SJSA1 (cell line): ENCODE measurements around the gene MAGEB17. TPM values are rescaled to one million over a fixed set of nuclear protein-coding genes. Genes with fewer than 3 reads are reported as not detected.
"Not testable (repeated sequence)": the region's sequence is repeated elsewhere in the genome, so short reads cannot be mapped to it uniquely, and the experiment has no call there.

Experiments
- DNase-seq, 2 experiments: peaks; one replicate each; pipeline ENCODE4 v3.0.0-alpha.2; 2015 to 2020; ENCODE audit warnings: low spot score in 2 of 2, low read depth in 1 of 2
- H3K27ac ChIP-seq: fragments of 250-450 bp; sonication (Bioruptor Pico); 2 replicates; pipeline ENCODE4 v1.5.1; 2020; ENCODE audit warnings: mild to moderate bottlenecking, moderate library complexity
- H3K27me3 ChIP-seq: fragments of 250-450 bp; sonication (Bioruptor Pico); replicated peaks from 2 replicates; pipeline ENCODE4 v1.5.1; 2020; ENCODE audit warnings: mild to moderate bottlenecking, moderate library complexity
- H3K36me3 ChIP-seq: fragments of 250-450 bp; sonication (Bioruptor Pico); 2 replicates; pipeline ENCODE4 v1.5.1; 2020; ENCODE audit warnings: mild to moderate bottlenecking
- H3K4me1 ChIP-seq: fragments of 250-450 bp; sonication (Bioruptor Pico); replicated peaks from 2 replicates; pipeline ENCODE4 v1.6.1; 2021; ENCODE audit warnings: mild to moderate bottlenecking
- H3K4me3 ChIP-seq: fragments of 250-450 bp; sonication (Bioruptor Pico); 2 replicates; pipeline ENCODE4 v1.5.1; 2020; ENCODE audit warnings: mild to moderate bottlenecking
- H3K9me3 ChIP-seq: fragments of 250-450 bp; sonication (Bioruptor Pico); replicated peaks from 2 replicates; pipeline ENCODE4 v1.5.1; 2020; ENCODE audit warnings: mild to moderate bottlenecking
- total RNA-seq: library from RNA; depleted of rRNA; stranded (reverse); fragments of >200 nt; shearing (Covaris generic); gene quantifications from 2 replicates; pipeline ENCODE4 v1.2.3, GENCODE V29; 2014

MAGEB17 gene
- total RNA-seq, 1 experiment from 2014 or later = 0.11 TPM

- no peak overlapping the region for H3K4me3 ChIP-seq
- H3K9me3 ChIP-seq = no peaks in the 10 kb centered on the region
- DNase-seq = no peak
- no peak overlapping the region for H3K27ac ChIP-seq
- no peaks in the 10 kb centered on the region for H3K36me3 ChIP-seq
- no peaks in the 10 kb centered on the region for H3K4me1 ChIP-seq
- H3K27me3 ChIP-seq = no peaks in the 10 kb centered on the region
Observed at GRCh38 chrX:16171944-16172343, 4.7 kb downstream of the MAGEB17 start.

- Histone ChIP-seq H3K4me3 (no peak overlapping the region), H3K27me3 (no peaks in the 10 kb centered on the region), H3K9me3 (no peaks in the 10 kb centered on the region), H3K36me3 (no peaks in the 10 kb centered on the region), H3K4me1 (no peaks in the 10 kb centered on the region), H3K27ac (no peak overlapping the region)
- no peak for DNase-seq
Observed at GRCh38 chrX:16172391-16172790, 5.1 kb downstream of the MAGEB17 start.

GRCh38 chrX:16175329-16176061 is 8.2 kb downstream of the MAGEB17 start:
- Histone ChIP-seq H3K27me3 (no peaks in the 10 kb centered on the region), H3K27ac (no peak overlapping the region), H3K36me3 (no peaks in the 10 kb centered on the region), H3K9me3 (no peaks in the 10 kb centered on the region), H3K4me3 (no peak overlapping the region), H3K4me1 (no peaks in the 10 kb centered on the region)
- no peak for DNase-seq

GRCh38 chrX:16177260-16177659 is 10.0 kb downstream of the MAGEB17 start:
- H3K27ac ChIP-seq = no peak overlapping the region
- no peaks in the 10 kb centered on the region for H3K36me3 ChIP-seq
- no peaks in the 10 kb centered on the region for H3K27me3 ChIP-seq
- H3K4me3 ChIP-seq = no peak overlapping the region
- no peaks in the 10 kb centered on the region for H3K4me1 ChIP-seq
- H3K9me3 ChIP-seq = no peaks in the 10 kb centered on the region
- no peak for DNase-seq

GRCh38 chrX:16183843-16184242 is 16.6 kb downstream of the MAGEB17 start:
- not testable (repeated sequence) for H3K9me3 ChIP-seq, H3K36me3 ChIP-seq, H3K27me3 ChIP-seq, H3K4me3 ChIP-seq, DNase-seq, H3K27ac ChIP-seq
- peaks cover 37% of the 10 kb centered on the region for H3K4me1 ChIP-seq

- DNase-seq = peak; percentile 57 to 68
- no peak overlapping the region for H3K4me3 ChIP-seq
- peaks cover 38% of the 10 kb centered on the region for H3K4me1 ChIP-seq
- no peaks in the 10 kb centered on the region for H3K36me3 ChIP-seq
- no peaks in the 10 kb centered on the region for H3K27me3 ChIP-seq
- H3K27ac ChIP-seq = peak overlapping the region; percentile 95
- peaks cover 2% of the 10 kb centered on the region; the same call in 1 of the 2 replicates for H3K9me3 ChIP-seq
Observed at GRCh38 chrX:16185725-16186136, 18.4 kb downstream of the MAGEB17 start.

GRCh38 chrX:16186380-16187007 is 19.2 kb downstream of the MAGEB17 start:
- Histone ChIP-seq H3K4me1 (peaks cover 42% of the 10 kb centered on the region), H3K4me3 (no peak overlapping the region), H3K9me3 (peaks cover 2% of the 10 kb centered on the region; the same call in 1 of the 2 replicates), H3K36me3 (no peaks in the 10 kb centered on the region), H3K27me3 (no peaks in the 10 kb centered on the region), H3K27ac (peak overlapping the region; percentile 95)
- no peak for DNase-seq

- peak in 1 of 2 experiments; percentile 5 for DNase-seq
Observed at GRCh38 chrX:16187024-16187760, 19.9 kb downstream of the MAGEB17 start.

GRCh38 chrX:16188687-16189086 is 21.4 kb downstream of the MAGEB17 start:
- Histone ChIP-seq H3K4me3 (no peak overlapping the region), H3K27ac (no peak overlapping the region), H3K27me3 (no peaks in the 10 kb centered on the region), H3K9me3 (peaks cover 2% of the 10 kb centered on the region; the same call in 1 of the 2 replicates), H3K4me1 (peaks cover 47% of the 10 kb centered on the region), H3K36me3 (no peaks in the 10 kb centered on the region)
- DNase-seq = no peak

More at GRCh38 chrX:16187024-16187760, 19.9 kb downstream of the MAGEB17 start:
- Histone ChIP-seq H3K36me3 (no peaks in the 10 kb centered on the region), H3K4me1 (peaks cover 47% of the 10 kb centered on the region), H3K9me3 (peaks cover 2% of the 10 kb centered on the region; the same call in 1 of the 2 replicates), H3K27me3 (no peaks in the 10 kb centered on the region), H3K4me3 (no peak overlapping the region), H3K27ac (peak overlapping the region; percentile 95; the same call in 1 of the 2 replicates)

- Histone ChIP-seq H3K36me3 (no peaks in the 10 kb centered on the region), H3K4me3 (no peak overlapping the region), H3K9me3 (no peaks in the 10 kb centered on the region), H3K4me1 (peaks cover 28% of the 10 kb centered on the region), H3K27ac (no peak overlapping the region), H3K27me3 (no peaks in the 10 kb centered on the region)
- DNase-seq = no peak
Observed at GRCh38 chrX:16191605-16192004, 24.3 kb downstream of the MAGEB17 start.

GRCh38 chrX:16196829-16197228 is 29.5 kb downstream of the MAGEB17 start:
- Histone ChIP-seq H3K4me1 (peaks cover 2% of the 10 kb centered on the region; the same call in 1 of the 2 replicates), H3K36me3 (no peaks in the 10 kb centered on the region), H3K27me3 (no peaks in the 10 kb centered on the region), H3K9me3 (no peaks in the 10 kb centered on the region), H3K27ac (no peak overlapping the region), H3K4me3 (no peak overlapping the region)
- no peak for DNase-seq

- Histone ChIP-seq H3K27me3 (no peaks in the 10 kb centered on the region), H3K4me1 (no peaks in the 10 kb centered on the region), H3K9me3 (no peaks in the 10 kb centered on the region), H3K36me3 (no peaks in the 10 kb centered on the region), H3K4me3 (no peak overlapping the region), H3K27ac (no peak overlapping the region)
- no peak for DNase-seq
Observed at GRCh38 chrX:16199343-16199742, 32.1 kb downstream of the MAGEB17 start.

- Histone ChIP-seq H3K4me1 (no peaks in the 10 kb centered on the region), H3K27ac (no peak overlapping the region), H3K36me3 (no peaks in the 10 kb centered on the region), H3K27me3 (no peaks in the 10 kb centered on the region), H3K9me3 (no peaks in the 10 kb centered on the region), H3K4me3 (no peak overlapping the region)
- DNase-seq = no peak
Observed at GRCh38 chrX:16202943-16203342, 35.7 kb downstream of the MAGEB17 start.

GRCh38 chrX:16204538-16204937 is 37.3 kb downstream of the MAGEB17 start:
- no peaks in the 10 kb centered on the region for H3K27me3 ChIP-seq
- no peak overlapping the region for H3K27ac ChIP-seq
- H3K36me3 ChIP-seq = no peaks in the 10 kb centered on the region
- DNase-seq = no peak
- no peaks in the 10 kb centered on the region for H3K9me3 ChIP-seq
- H3K4me1 ChIP-seq = no peaks in the 10 kb centered on the region
- H3K4me3 ChIP-seq = no peak overlapping the region
